SKM-1 treated with dmso at 0.1 percent for 144 hours (cell line): Measurements from ENCODE around the gene CBX4.

Source experiments
- DNase-seq: peaks from one replicate; lab custom pipeline; 2025; ENCODE audit not compliant: unreplicated experiment; lab: John Stamatoyannopoulos, UW

Gene CBX4

GRCh38 chr17:79814127-79814973 lies 24.9 kb downstream of the CBX4 start:
- no peak for DNase-seq

DNA sequence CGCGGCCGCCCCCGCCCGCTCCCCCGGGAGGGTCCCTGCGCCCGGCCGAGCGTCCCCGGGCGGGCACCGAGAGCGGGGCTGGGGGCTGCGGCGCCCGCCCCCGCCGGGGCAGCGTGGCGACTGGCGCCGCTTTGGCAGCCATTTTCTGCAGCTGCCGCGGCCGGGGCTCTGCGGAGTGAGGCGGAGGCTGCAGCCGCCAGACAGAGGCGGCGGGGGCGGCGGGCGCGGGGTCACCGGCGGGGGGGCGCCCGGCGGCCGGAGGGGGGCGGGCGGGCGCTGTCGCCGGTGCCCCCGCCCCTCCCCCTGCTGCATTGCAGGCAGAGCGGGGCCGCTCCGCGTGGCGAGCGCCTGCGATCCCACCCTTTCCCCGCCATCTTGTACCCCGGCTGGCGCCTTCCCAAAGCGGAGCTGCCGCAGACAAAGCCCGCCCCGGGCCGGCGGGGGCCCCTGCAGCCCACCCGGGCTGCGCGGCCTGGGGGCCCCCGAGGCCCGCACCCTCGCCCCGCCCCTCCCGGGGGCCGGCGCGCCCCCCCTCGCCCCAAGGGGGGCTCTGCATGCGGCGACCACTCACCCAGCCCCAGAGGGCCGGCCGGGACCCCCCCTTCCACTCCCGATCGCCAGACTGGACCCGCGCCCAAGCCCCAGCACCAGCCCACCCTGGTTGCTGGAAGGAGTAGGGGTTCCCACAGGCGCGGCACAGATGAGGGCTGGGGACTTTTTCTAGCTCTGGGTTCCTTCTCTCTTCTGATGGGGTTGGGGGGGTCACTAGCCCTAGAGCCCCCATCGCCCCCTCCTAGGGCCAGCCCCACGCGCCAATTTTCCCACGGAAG lies 25.7 kb downstream of the CBX4 start:
- no peak for DNase-seq

- no peak for DNase-seq
Observed at GRCh38 chr17:79812353-79813258, 26.6 kb downstream of the CBX4 start.

DNA sequence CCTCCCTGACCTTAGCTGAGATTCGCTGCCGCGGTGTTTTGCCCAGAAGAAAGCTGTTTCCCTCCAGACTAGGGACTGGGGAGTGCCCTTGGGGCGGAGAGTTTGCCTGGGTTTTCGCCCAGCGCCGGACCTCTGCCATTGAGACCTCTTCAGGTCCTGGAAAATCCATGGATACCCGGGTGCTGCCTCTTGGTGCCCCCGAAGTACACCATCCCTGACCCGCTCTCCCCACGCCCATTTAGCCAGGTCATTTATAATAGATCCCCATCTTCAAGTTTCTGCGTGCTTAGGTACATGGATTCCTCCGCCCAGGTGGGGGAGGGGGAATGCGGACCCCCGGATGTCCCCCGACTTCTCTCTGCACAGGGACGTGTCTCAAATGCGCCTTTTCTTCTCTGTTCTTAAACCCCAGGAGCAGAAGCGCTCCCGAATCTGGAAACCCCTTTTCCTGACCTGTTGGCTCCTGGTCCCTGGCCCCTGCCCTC lies 27.3 kb downstream of the CBX4 start:
- DNase-seq, result no peak

DNA sequence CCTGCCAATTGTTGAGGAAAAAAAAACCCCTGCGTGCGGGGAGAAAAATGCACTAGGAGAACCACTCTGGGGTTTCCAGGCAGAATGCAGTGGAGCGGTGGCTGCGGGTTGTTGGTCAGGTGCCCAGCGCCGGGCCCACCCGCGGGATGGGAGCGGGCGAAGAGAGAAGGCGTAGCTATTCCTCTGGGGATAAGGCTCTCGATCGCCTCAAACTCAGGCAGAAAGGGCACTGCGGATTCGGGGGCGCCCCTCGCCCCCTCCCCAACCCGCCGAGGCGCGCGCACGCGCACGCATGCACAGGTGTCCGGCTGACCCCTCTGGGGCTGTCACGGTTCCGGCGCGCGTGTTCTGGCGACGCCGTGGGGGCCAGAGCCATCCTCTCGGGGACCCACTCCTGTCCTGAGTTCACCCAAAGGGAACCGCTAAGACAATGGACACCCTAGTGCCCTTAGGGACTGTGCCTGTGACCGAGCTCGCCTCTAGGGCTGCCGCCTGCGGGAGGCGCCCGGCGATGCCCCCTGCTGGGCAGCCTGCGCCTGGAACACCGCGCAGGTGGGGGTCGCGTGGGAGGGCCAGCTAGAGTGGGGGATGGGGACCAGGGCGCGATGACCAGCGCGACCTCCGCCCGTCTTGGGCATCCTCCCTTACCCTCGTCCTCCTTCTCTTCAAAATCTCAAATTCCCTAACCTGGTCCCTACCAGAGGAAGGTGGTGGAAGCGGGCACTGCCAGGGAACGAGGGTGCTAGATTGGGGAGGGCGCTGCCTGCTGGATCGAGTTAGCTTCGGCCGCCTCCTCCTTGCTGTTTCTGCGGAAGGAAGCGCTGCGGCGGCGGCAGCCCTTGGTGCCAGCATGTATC lies 28.0 kb downstream of the CBX4 start:
- DNase-seq, result peak; percentile 18

DNA sequence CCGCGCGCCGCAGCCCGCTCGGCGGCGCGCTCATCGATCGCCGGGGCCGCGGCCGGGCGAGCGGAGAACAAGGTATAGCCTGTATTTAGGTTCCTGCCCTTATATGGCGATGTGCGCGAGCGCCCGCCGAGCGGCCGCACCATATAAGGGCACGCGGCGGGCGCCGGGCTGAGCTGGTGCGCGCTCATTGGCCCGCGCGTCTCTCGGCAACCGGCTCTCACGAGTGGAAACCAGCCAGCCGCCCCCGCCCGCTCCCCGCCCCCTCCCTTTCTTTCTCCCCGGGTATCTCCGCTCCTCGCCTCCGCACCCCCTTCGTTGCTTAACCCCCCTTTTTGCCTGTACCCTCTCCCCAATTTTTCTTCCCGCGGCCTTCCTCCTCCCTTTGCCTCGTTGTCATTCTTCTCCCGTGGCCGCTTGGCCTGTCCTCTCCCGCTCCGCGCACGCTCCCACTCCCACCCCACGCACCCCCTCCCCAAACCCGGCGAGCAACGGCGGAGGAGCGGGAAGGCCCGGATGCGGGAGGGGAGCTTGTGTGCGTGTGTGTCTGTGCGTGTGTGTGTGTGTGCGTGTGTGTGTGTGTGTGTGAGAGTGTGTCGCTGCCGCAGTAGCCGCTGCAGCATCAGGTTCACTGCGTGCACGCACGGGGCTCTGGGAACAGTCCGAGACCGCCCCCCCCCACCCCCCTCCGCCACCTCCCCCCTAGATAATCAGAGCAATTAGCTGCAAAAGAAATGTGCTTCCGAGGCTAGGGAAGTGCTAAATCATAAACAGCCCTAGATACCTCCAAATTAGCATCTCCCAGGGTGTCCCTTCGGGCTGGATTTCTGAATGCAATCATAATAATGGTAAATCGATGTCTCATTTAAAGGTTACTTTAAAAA lies 28.9 kb downstream of the CBX4 start:
- no peak for DNase-seq

DNA sequence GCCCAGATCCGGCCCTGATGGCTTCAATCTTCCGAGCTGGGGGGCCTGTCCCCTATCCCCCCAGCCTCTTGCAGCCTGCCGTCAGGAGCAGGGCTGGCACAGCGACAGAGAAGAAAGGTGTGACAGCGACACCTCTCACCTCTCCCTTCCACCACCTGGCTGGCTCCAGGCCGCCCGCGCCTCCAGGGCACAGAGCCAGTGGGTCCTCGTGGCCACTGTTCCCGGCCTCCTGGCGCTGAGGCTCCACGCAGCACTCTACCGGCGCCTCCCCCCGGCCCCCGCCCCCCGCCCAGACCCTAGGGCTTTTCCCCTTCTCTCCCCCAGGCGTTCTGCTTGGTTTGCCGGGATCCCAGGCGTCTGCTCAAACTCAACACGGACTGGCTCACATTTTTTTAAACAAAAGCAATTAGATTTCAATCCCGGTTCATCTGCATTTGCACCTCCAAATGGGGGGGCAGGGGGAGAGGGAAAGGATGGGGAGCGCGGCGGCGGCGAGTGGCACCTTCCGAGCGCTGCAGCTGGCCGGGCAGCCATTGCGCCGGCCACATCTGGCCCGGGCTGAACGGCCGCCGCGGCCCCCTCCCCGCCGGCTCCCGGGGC lies 29.6 kb downstream of the CBX4 start:
- no peak for DNase-seq

DNA sequence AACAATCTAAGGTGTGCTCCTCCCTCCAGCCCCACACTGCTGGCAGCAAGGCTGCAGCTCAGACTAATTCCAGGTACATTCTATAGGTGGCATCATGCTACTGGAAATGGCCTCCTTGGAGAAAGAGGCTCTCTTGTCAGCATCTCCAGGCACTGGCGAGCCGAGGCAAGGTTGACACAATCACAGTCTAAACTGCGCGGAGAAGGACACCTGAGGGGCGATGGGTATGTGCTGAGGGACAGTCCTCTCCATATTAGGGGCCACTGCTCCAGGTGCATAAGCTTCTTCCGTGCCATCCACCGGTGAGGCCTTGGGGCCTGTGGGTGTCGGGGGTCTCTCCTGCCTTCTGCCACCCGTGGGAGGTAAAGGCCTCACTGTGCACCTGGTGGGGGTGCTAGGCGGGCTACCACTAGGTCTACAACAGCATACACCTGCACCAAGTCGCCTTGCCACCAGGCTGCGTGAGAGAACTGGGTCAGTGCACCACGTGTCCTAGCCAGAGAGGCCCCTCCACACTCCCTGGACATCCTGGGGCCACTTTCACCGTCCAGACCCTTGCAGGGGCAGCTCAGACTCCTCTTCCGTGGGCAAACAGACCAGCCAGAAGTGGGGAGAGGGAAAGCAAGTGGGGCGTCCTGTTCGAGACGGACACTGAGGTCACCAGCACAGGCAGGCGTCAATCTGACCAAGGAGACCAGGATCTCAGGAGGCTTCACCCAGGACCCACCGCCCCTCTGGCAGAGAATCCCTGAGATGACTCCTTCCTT lies 30.3 kb downstream of the CBX4 start:
- no peak for DNase-seq

- DNase-seq, result no peak
Observed at GRCh38 chr17:79806863-79807720, 32.1 kb downstream of the CBX4 start.

- no peak for DNase-seq
Observed at GRCh38 chr17:79806446-79806760, 32.8 kb downstream of the CBX4 start.

GRCh38 chr17:79804856-79805696 lies 34.2 kb downstream of the CBX4 start:
- DNase-seq, result no peak

GRCh38 chr17:79803997-79804855 lies 35.0 kb downstream of the CBX4 start:
- peak; percentile 46 for DNase-seq

- DNase-seq, result peak; percentile 39
Observed at GRCh38 chr17:79803421-79803996, 35.7 kb downstream of the CBX4 start.

- DNase-seq, result no peak
Observed at GRCh38 chr17:79802736-79803420, 36.4 kb downstream of the CBX4 start.
